Measurements from ENCODE around the gene CFAP90.

CFAP90 gene

GRCh38 chr5:7844901-7845300 is 6.0 kb downstream of the CFAP90 start:
- CTCF ChIA-PET: interaction anchor here (2.7 kb wide), 1 partner anchor 29 kb away, joined by 9 read pairs; no protein-coding TSS in a partner anchor
- DNase-seq (ENCODE audit: extremely low spot score): no peak
- TF ChIP-seq ARNT (IDR thresholded peaks at IDR 0.05) (no peak), PKNOX1 (IDR thresholded peaks at IDR 0.05) (no peak)
- POLR2A ChIA-PET: interaction anchor here (1.4 kb wide), 1 partner anchor 24 kb away, joined by 3 read pairs; the partner anchor contains the start of genes FASTKD3 and MTRR

- TF ChIP-seq FOXM1 (IDR thresholded peaks at IDR 0.05; ENCODE audit: borderline replicate concordance): no peak
- no peak for TF ChIP-seq ELF4 (IDR thresholded peaks at IDR 0.05)
- no peak for TF ChIP-seq BHLHE40 (IDR thresholded peaks at IDR 0.05; ENCODE audit: borderline replicate concordance)
- TF ChIP-seq FOXK2 (IDR thresholded peaks at IDR 0.05): no peak
- TF ChIP-seq L3MBTL2 (conservative IDR thresholded peaks at IDR 0.05): no peak
- TF ChIP-seq LEF1 (IDR thresholded peaks at IDR 0.05; ENCODE audit: borderline replicate concordance): no peak
- no peak for TF ChIP-seq TARDBP (IDR thresholded peaks at IDR 0.05)
- TF ChIP-seq HDGF (IDR thresholded peaks at IDR 0.05; ENCODE audit: borderline replicate concordance): no peak
- TF ChIP-seq SP1 (IDR thresholded peaks at IDR 0.05): no peak
- TF ChIP-seq SUZ12 (IDR thresholded peaks at IDR 0.05): no peak
- TF ChIP-seq NFRKB (IDR thresholded peaks at IDR 0.05): no peak
- TF ChIP-seq PKNOX1 (IDR thresholded peaks at IDR 0.05): no peak
- TF ChIP-seq ARNT (IDR thresholded peaks at IDR 0.05): no peak
- no peak for TF ChIP-seq FOXA1 (IDR thresholded peaks at IDR 0.05)
- ChIA-PET POLR2A (no interaction called here), CTCF (no interaction called here)
- no peak for DNase-seq (ENCODE audit: extremely low spot score)
Observed at GRCh38 chr5:7842531-7842930, 8.4 kb downstream of the CFAP90 start.

GRCh38 chr5:7837403-7837802 is 13.5 kb downstream of the CFAP90 start:
- TF ChIP-seq FOXM1 (IDR thresholded peaks at IDR 0.05; ENCODE audit: borderline replicate concordance) (no peak), HDGF (IDR thresholded peaks at IDR 0.05; ENCODE audit: borderline replicate concordance) (no peak), FOXK2 (IDR thresholded peaks at IDR 0.05) (no peak), TARDBP (IDR thresholded peaks at IDR 0.05) (no peak), FOXA1 (IDR thresholded peaks at IDR 0.05) (no peak), L3MBTL2 (conservative IDR thresholded peaks at IDR 0.05) (no peak), ARNT (IDR thresholded peaks at IDR 0.05) (no peak), CTBP1 (IDR thresholded peaks at IDR 0.05; ENCODE audit: borderline replicate concordance) (no peak), SUZ12 (IDR thresholded peaks at IDR 0.05) (no peak), LEF1 (IDR thresholded peaks at IDR 0.05; ENCODE audit: borderline replicate concordance) (no peak), BHLHE40 (IDR thresholded peaks at IDR 0.05; ENCODE audit: borderline replicate concordance) (no peak), ZNF384 (IDR thresholded peaks at IDR 0.05) (no peak), ELF4 (IDR thresholded peaks at IDR 0.05) (no peak)
- DNase-seq (ENCODE audit: extremely low spot score): no peak
- ChIA-PET CTCF (no interaction called here), POLR2A (no interaction called here)

- TF ChIP-seq L3MBTL2 (conservative IDR thresholded peaks at IDR 0.05) (no peak), BHLHE40 (IDR thresholded peaks at IDR 0.05; ENCODE audit: borderline replicate concordance) (no peak)
- ChIA-PET CTCF (no interaction called here), POLR2A (no interaction called here)
- DNase-seq (ENCODE audit: extremely low spot score): no peak
Observed at GRCh38 chr5:7834982-7835381, 16.0 kb downstream of the CFAP90 start.

GRCh38 chr5:7828269-7828668 is 22.7 kb downstream of the CFAP90 start:
- ChIA-PET POLR2A (no interaction called here), CTCF (interaction anchor here (1.2 kb wide), 1 partner anchor 11 kb away, joined by 5 read pairs; no protein-coding TSS in a partner anchor)
- DNase-seq (ENCODE audit: extremely low spot score): no peak
- no peak for TF ChIP-seq ZNF384 (IDR thresholded peaks at IDR 0.05)
- no peak for TF ChIP-seq BHLHE40 (IDR thresholded peaks at IDR 0.05; ENCODE audit: borderline replicate concordance)
- TF ChIP-seq TARDBP (IDR thresholded peaks at IDR 0.05): no peak
- no peak for TF ChIP-seq ARNT (IDR thresholded peaks at IDR 0.05)
- no peak for TF ChIP-seq L3MBTL2 (conservative IDR thresholded peaks at IDR 0.05)
- no peak for TF ChIP-seq ELF4 (IDR thresholded peaks at IDR 0.05)
- no peak for TF ChIP-seq FOXK2 (IDR thresholded peaks at IDR 0.05)

- TF ChIP-seq L3MBTL2 (conservative IDR thresholded peaks at IDR 0.05): no peak
- no peak for TF ChIP-seq ZNF384 (IDR thresholded peaks at IDR 0.05)
- no peak for TF ChIP-seq FOXA1 (IDR thresholded peaks at IDR 0.05)
- TF ChIP-seq ELF4 (IDR thresholded peaks at IDR 0.05): no peak
- ChIA-PET POLR2A (no interaction called here), CTCF (interaction anchor here (1.2 kb wide), 1 partner anchor 11 kb away, joined by 5 read pairs; no protein-coding TSS in a partner anchor)
- no peak for DNase-seq (ENCODE audit: extremely low spot score)
Observed at GRCh38 chr5:7827610-7828009, 23.3 kb downstream of the CFAP90 start.

- CTCF ChIA-PET: interaction anchor here (0.7 kb wide), 1 partner anchor 992 kb away, joined by 3 read pairs; no protein-coding TSS in a partner anchor
- POLR2A ChIA-PET: interaction anchor here (1.0 kb wide), 1 partner anchor 8 kb away, joined by 3 read pairs; no protein-coding TSS in a partner anchor
Observed at GRCh38 chr5:7825630-7826029, 25.3 kb downstream of the CFAP90 start.

More at GRCh38 chr5:7825630-7826029, 25.3 kb downstream of the CFAP90 start:
- TF ChIP-seq NFRKB (IDR thresholded peaks at IDR 0.05) (no peak), FOXK2 (IDR thresholded peaks at IDR 0.05) (no peak), BHLHE40 (IDR thresholded peaks at IDR 0.05; ENCODE audit: borderline replicate concordance) (no peak), ZNF384 (IDR thresholded peaks at IDR 0.05) (no peak), LEF1 (IDR thresholded peaks at IDR 0.05; ENCODE audit: borderline replicate concordance) (no peak), ARNT (IDR thresholded peaks at IDR 0.05) (no peak), PKNOX1 (IDR thresholded peaks at IDR 0.05) (no peak), FOXM1 (IDR thresholded peaks at IDR 0.05; ENCODE audit: borderline replicate concordance) (no peak)
- DNase-seq (ENCODE audit: extremely low spot score): no peak
